Endothelial cell (in vitro differentiated cells): ENCODE results near the gene OR8G5. TPM values are rescaled to one million over a fixed set of nuclear protein-coding genes. Genes with fewer than 3 reads are reported as not detected.
"Not testable (repeated sequence)": the region's sequence is repeated elsewhere in the genome, so short reads cannot be mapped to it uniquely, and the experiment has no call there.

Source experiments
- DNase-seq: peaks from one replicate; pipeline ENCODE4 v3.0.0; 2021; ENCODE audit warnings: low spot score
- H3K27ac Mint-ChIP-seq: one replicate; pipeline ENCODE4 v1.8.0; 2021; ENCODE audit warnings: mixed read lengths, inconsistent platforms; ENCODE audit not compliant: unreplicated experiment
- H3K27me3 Mint-ChIP-seq: one replicate; pipeline ENCODE4 v1.8.0; 2021; ENCODE audit warnings: mild to moderate bottlenecking, moderate library complexity, mixed read lengths, inconsistent platforms; ENCODE audit not compliant: unreplicated experiment
- H3K36me3 Mint-ChIP-seq: one replicate; pipeline ENCODE4 v1.8.0; 2021; ENCODE audit warnings: mild to moderate bottlenecking, low read depth, mixed read lengths, inconsistent platforms; ENCODE audit not compliant: unreplicated experiment
- H3K4me1 Mint-ChIP-seq: one replicate; pipeline ENCODE4 v1.8.0; 2021; ENCODE audit warnings: mild to moderate bottlenecking, mixed read lengths, inconsistent platforms; ENCODE audit not compliant: unreplicated experiment
- H3K4me3 Mint-ChIP-seq: one replicate; pipeline ENCODE4 v1.8.0; 2021; ENCODE audit warnings: mild to moderate bottlenecking, mixed read lengths, inconsistent platforms; ENCODE audit not compliant: unreplicated experiment
- H3K9me3 Mint-ChIP-seq: one replicate; pipeline ENCODE4 v1.8.0; 2021; ENCODE audit warnings: mixed read lengths, inconsistent platforms; ENCODE audit not compliant: unreplicated experiment
- total RNA-seq: library from RNA; stranded (reverse); fragmentation: NEBNext Ultra II Directional; extraction: Animal tissue kit (Norgen Biotek cat#: 25700); gene quantifications from one replicate; pipeline ENCODE4 v1.2.1, GENCODE V29; 2021; ENCODE audit not compliant: unreplicated experiment
- TF ChIP-seq, protein P1 (sequence below): fragments of 200-600 bp; sonication (generic); IDR thresholded peaks from one replicate; pipeline ENCODE4 v1.5.0; 2021; ENCODE audit warnings: antibody characterized with exemption; ENCODE audit not compliant: unreplicated experiment

OR8G5 gene
- total RNA-seq, 1 donor from 2014 or later, result 0.18 TPM

DNA sequence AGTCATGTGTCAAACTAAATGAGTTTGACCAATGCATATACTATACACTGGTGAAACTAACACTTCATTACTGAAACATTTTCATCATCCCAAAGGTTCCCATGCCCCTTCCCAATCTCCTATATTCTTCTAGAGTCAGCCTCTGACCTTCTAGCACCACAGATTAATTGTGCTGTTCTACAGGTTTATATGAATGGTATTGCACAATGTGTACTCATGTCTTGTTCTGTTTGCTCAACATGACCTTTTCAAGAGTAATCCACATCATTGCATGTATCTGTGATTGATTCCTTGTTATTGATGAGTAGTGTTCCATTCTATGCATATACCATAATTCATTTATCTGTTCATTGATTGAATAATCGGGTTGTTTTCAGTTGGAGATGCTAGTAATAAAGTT is 22.8 kb upstream of the OR8G5 start:
- TF ChIP-seq, protein P1, sequence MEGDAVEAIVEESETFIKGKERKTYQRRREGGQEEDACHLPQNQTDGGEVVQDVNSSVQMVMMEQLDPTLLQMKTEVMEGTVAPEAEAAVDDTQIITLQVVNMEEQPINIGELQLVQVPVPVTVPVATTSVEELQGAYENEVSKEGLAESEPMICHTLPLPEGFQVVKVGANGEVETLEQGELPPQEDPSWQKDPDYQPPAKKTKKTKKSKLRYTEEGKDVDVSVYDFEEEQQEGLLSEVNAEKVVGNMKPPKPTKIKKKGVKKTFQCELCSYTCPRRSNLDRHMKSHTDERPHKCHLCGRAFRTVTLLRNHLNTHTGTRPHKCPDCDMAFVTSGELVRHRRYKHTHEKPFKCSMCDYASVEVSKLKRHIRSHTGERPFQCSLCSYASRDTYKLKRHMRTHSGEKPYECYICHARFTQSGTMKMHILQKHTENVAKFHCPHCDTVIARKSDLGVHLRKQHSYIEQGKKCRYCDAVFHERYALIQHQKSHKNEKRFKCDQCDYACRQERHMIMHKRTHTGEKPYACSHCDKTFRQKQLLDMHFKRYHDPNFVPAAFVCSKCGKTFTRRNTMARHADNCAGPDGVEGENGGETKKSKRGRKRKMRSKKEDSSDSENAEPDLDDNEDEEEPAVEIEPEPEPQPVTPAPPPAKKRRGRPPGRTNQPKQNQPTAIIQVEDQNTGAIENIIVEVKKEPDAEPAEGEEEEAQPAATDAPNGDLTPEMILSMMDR, result no peak
- Mint-ChIP-seq H3K36me3 (no peaks in the 10 kb centered on the region), H3K4me3 (no peak overlapping the region), H3K9me3 (no peaks in the 10 kb centered on the region), H3K27ac (no peak overlapping the region), H3K4me1 (no peaks in the 10 kb centered on the region), H3K27me3 (no peaks in the 10 kb centered on the region)
- DNase-seq, result no peak

DNA sequence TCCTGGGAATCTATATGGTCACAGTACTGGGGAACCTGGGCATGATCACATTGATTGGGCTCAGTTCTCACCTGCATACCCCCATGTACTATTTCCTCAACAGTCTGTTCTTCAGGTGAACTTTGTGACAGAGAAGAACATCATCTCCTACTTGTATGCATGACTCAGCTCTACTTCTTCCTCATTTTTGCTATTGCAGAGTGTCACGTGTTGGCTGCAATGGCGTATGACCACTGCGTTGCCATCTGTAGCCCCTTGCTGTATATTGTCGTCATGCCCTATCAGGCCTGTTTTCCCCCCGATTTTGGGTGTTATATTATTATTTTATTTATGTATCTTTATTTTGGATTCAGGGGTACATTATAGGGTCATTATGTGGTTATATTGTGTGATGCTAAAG is 17.7 kb upstream of the OR8G5 start:
- Mint-ChIP-seq H3K36me3 (no peaks in the 10 kb centered on the region), H3K27ac (no peak overlapping the region), H3K27me3 (no peaks in the 10 kb centered on the region), H3K4me3 (no peak overlapping the region), H3K4me1 (no peaks in the 10 kb centered on the region), H3K9me3 (no peaks in the 10 kb centered on the region)
- no peak for DNase-seq
- TF ChIP-seq, protein P1, result no peak

DNA sequence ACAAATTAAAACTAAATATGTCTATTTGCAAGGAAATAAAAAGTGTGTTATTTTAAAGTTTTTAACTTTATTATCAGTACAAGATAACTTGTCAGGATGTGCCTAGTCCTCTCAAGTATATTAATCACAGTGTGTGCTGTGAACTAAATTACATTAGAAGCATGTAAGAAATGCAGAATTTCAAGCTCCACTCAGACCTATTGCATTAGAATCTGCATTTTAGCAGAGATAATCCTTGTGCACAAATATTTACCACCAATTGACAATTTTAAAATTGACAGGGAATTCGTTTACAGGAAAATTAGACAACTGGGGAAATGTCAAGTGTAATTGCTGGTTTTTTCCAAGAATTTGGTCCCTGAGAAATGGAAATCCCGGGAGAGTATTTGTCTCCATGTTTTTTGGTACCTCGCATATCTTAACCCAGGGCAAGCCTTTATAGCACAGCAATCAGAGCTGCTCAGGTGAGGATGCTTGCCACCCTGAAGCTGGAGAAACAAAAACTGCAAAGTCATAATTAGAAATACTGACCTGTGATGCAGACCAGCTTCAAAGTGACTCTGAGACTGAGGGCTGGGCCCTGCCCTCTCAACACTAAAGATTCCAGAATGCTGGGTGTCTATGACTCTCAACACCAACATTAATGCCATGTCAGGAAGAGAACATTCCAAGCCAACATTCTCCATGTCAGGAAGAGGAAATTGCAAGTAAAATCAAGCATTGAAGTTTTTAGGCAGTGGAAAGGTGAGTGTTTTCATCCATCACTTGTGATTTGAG is 15.4 kb upstream of the OR8G5 start, which contains the start of gene OR8G1:
Gene OR8G1 (plus strand): TSS at position 475 of the 777 bp plus-strand sequence. CDS start 8,581 bp downstream, outside the sequence.
- H3K4me3 Mint-ChIP-seq, result no peak within 1 kb of the TSS
- no peaks in the 10 kb centered on the region for H3K27me3 Mint-ChIP-seq
- no peaks in the 10 kb centered on the region for H3K9me3 Mint-ChIP-seq
- H3K36me3 Mint-ChIP-seq, result no peaks in the 10 kb centered on the region
- H3K4me1 Mint-ChIP-seq, result no peaks in the 10 kb centered on the region
- H3K27ac Mint-ChIP-seq, result no peak within 1 kb of the TSS
- DNase-seq, result no peak
- TF ChIP-seq, protein P1, result no peak

DNA sequence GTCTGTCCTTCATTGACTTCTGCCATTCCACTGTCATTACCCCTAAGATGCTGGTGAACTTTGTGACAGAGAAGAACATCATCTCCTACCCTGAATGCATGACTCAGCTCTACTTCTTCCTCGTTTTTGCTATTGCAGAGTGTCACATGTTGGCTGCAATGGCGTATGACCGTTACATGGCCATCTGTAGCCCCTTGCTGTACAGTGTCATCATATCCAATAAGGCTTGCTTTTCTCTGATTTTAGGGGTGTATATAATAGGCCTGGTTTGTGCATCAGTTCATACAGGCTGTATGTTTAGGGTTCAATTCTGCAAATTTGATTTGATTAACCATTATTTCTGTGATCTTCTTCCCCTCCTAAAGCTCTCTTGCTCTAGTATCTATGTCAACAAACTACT is 6.3 kb upstream of the OR8G5 start:
- not testable (repeated sequence) for H3K27me3 Mint-ChIP-seq, H3K9me3 Mint-ChIP-seq, H3K27ac Mint-ChIP-seq, DNase-seq, H3K4me3 Mint-ChIP-seq, H3K36me3 Mint-ChIP-seq, H3K4me1 Mint-ChIP-seq

DNA sequence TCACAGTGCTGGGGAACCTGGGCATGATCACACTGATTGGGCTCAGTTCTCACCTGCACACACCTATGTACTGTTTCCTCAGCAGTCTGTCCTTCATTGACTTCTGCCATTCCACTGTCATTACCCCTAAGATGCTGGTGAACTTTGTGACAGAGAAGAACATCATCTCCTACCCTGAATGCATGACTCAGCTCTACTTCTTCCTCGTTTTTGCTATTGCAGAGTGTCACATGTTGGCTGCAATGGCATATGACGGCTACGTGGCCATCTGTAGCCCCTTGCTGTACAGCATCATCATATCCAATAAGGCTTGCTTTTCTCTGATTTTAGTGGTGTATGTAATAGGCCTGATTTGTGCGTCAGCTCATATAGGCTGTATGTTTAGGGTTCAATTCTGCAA is 8.9 kb downstream of the OR8G5 start:
- H3K4me1 Mint-ChIP-seq, H3K36me3 Mint-ChIP-seq, DNase-seq, H3K4me3 Mint-ChIP-seq, H3K27me3 Mint-ChIP-seq, H3K27ac Mint-ChIP-seq, H3K9me3 Mint-ChIP-seq: not testable (repeated sequence)

DNA sequence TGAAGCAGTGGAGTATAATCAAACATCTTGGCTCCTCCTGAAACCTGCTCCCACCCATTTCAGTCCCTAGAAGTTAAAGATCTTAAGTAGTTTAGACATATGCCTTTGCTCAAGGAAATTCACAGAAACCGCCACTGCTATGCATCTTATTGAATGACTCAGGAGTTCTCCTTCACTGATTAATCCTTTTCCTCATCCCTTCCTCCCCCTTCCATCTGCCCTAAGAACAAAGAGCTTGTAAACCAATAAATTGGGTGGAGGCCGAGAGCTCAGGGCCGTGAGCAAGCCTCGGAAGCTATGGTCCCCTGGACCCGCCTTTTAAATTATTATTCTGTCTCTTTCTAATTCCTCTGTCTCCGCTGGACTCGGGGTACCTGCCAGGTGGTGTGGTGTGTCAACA is 14.7 kb downstream of the OR8G5 start:
- not testable (repeated sequence) for H3K27me3 Mint-ChIP-seq, H3K36me3 Mint-ChIP-seq, DNase-seq, H3K27ac Mint-ChIP-seq, H3K4me3 Mint-ChIP-seq, H3K9me3 Mint-ChIP-seq, H3K4me1 Mint-ChIP-seq
